HG03039 (cell line): ENCODE data around the gene TXN2.
"Not testable (repeated sequence)": the region's sequence is repeated elsewhere in the genome, so short reads cannot be mapped to it uniquely, and the experiment has no call there.

Experiments
- ATAC-seq: cut with Tn5 transposase; IDR thresholded peaks from one replicate; pipeline ENCODE4 v1.9.1; 2021; ENCODE audit warnings: mild to moderate bottlenecking, moderate library complexity; ENCODE audit not compliant: unreplicated experiment

TXN2 gene

DNA sequence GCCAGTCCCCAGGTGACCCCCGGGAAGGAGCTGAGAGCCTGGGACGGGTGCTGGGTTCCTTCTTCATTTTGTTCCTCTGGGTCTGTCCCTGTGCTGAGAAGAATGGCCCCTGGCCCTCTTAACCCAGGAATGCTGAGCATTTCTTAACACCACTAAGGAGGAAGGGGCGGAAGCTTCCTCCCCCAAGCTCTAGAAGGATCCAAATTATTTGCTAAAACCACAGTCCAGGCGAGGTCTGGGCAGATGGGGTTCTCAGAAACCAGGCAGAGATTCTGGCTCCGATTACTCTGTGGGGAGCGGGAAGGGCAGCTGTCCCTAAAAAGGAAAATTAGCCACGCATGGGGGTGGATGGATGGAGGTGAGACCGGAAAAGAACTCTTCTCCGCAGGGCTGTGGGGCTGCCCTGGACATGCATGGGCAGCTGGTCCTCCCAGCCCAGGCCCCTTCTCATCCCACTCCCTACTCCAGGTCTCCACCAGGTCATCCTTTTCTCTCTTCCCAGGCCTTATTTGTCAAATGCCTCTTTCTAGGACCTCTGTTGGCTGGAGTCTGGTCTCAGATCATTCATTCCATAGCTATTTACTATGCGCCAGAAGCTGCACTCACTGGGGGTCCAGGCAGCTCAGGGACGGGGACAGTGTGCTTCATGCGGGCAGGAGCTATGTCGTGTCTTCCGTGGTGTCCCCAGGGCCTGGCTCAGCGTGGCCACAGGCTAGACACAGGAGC lies 48.7 kb downstream of the TXN2 start:
- no peak for ATAC-seq

DNA sequence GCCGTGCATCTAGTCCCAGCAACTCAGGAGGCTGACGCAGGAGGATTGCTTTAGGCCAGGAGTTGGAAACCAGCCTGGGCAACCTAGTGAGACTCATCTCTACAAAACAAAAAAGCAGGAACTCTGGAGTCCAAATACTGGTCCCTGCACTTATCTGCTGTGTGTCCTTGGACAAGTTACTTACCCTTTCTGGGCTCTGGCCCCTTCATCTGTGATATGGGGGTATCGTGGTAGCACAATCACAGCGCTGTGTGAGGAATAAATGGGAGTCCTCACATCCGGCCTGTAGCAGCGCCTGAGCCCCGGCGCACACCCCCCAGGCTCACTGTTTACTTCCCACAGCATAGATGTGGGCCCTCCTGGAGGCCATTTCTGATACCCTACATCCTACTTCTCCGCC lies 49.5 kb downstream of the TXN2 start:
- ATAC-seq: no peak

DNA sequence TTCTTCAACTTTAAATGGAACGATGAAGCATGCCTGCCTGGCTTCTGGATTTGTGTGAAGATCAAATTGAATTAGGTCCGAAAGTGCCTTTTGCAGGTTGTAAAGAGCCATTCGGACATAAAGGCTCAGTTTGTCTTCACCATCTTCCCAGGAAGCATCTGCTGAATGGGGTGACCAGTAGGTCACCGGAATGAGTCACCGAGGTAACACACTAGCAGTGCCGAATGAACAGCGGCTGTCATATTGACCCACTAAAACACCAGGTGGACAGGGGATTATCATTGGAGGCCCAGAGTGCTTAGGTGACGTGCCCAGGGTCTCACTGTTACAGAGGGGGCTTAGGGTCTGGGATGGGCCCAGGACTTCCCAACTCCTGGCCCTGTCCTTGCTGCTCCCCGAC lies 50.6 kb downstream of the TXN2 start:
- ATAC-seq: no peak

DNA sequence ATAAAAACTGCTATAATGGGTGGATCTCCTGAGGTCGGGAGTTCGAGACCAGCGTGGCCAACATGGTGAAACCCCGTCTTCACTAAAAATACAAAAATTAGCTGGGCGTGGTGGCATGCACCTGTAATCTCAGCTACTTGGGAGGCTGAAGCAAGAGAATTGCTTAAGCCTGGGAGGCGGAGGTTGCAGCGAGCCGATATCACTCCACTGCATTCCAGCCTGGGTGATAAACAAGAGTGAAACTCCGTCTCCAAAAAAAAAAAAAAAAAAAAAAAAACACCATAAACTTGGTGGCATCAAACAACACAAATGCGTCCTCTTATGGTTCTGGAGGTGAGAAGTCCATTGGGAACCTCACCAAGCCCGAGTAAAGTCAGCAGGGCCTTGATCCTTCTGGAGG lies 53.5 kb downstream of the TXN2 start:
- not testable (repeated sequence) for ATAC-seq

DNA sequence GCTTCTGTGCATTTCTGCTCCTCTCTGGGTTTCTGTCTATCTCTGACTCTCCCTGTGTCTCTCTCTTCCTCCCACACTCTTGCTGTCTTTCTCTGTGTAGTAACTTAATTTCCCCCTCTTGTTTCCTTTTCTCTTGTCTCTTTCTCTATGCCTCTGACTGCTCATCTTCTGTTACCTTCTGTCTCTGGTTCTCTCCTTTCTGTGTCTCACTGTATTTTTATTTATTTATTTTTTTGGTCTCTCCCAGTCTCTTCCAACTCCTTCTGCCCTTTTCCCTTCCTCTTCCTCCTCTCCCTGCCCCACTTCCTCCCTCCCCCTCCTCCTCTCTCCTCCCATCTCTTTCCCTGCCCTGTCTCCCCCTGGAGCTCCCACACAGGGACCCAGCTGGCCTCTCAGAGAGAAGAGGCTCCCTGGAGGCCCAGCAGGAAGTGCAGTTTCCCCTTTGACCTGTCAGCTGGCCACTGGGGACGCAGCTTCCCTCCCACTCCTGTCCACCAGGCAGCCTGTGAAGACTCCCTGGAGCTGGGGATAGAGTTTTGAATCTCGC lies 55.4 kb downstream of the TXN2 start:
- ATAC-seq: no peak

DNA sequence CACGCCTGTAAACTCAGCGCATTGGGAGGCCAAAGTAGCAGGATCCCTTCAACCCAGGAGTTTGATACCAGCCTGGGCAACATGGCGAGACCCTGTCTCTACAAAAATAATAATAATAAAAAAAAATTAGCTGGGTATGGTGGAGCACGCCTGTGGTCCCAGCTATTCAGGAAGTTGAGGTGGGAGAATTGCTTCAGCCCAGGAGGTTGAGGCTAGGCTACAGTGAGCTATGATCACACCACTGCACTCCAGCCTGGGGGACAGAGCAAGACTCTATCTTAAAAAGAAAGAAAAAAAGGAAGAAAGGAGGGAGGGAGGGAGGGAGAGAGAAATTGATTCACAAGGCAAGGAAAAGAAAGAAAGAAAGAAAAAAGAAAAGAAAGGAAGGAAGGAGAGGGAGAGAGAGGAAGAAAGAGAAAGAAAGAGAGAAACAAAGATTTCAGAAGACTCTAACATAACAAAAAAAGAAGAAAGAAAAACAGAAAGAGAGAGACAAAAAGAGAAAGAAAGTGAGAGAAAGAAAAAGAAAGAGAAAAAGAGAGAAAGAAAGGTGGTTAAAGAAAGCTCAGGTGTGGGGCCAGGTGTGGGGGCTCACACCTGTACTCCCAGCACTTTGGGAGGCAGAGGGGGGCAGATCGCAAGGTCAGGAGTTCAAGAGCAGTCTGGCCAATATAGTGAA lies 56.4 kb downstream of the TXN2 start:
- ATAC-seq: no peak

DNA sequence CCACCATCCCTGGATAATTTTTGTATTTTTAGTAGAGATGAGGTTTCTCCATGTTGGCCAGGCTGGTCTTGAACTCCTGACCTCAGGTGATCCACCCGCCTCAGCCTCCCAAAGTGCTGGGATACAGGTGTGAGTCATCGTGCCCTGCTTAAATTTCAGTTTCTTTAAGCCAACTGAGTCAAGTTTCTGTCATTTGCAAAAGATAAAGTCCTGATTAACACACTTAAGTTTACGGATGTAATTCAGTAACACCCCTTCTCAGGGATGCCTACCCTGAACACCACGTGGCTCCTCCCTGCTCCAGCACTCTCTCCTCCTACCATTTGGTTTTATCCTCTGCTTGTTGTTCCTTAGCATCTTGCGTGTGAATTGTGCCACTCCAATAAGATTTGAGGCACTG lies 57.0 kb downstream of the TXN2 start:
- not testable (repeated sequence) for ATAC-seq

DNA sequence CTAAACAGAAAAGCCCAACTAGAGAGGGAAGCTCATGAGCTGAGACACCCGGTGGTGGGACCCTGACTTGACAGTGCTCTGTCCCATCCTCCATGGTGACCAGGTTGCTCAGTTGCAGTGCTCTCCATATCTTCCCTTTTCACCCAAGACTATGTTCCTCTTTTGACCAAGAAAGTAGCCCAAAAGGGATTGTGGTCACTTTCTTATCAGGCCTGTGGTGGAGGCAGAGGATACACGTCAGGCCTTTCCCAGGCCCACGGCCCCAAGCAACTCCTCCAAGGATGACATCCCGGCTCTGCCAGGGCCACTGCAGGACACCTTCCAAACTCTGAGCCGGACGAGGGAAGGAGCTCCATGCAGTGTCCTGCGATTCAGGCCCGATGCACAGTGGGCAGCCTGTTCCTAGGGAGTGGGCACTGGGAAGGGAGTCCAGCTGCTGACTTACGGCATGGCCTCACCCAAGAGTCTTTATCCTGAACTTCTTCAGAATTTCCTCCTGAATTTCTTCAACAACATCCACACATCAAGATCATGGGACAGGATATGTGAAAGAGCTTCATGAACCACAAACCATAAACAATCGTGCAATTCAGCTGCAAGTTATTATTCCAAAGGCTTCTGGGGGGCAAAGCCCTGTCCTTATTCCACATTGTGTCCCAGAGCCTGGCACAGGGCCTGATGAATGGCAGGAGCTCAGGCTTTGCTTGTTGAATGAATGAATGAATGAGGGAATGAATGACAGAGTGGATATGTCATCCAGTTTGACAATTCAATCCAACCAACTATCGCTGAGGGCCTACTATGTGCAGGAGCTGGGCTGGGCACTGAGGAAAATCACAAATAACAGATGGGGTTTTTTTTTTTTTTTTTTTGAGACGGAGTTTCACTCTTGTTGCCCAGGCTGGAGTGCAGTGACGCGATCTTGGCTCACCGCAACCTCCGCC lies 57.7 kb downstream of the TXN2 start:
- no peak for ATAC-seq

DNA sequence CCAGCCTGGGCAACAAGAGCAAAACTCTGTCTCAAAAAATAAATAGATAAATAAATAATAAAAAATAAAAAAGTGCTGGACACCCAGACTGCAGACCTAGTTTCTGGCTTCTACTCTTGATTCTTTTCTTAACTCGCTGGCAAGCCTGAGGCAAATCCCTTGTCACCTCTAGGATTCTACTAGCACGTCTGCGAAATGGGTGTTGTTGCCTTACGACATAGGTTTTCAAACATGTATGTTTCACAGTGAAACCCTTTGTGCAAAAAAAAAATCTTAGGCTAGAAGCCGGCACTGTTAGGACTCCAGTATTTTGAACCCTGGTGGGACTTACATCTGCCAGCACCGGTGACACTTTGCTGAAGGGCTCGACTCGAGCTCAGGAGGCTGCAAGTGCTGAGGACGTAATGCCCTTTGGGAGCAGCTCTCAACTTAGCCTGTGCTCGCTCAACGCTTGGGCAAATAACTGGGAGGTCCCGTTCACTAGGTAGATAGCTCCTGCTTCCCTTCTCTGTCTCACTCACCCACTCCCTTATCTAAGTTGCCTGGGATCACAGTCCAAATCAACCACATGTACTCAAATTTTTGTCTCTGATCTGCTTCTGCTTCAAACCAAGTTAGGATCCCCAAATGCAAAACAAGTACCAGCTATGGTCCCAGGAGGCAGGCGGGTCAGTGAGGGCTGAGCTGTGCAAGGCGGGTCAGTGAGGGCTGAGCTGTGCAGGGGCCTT lies 59.0 kb downstream of the TXN2 start:
- no peak for ATAC-seq

DNA sequence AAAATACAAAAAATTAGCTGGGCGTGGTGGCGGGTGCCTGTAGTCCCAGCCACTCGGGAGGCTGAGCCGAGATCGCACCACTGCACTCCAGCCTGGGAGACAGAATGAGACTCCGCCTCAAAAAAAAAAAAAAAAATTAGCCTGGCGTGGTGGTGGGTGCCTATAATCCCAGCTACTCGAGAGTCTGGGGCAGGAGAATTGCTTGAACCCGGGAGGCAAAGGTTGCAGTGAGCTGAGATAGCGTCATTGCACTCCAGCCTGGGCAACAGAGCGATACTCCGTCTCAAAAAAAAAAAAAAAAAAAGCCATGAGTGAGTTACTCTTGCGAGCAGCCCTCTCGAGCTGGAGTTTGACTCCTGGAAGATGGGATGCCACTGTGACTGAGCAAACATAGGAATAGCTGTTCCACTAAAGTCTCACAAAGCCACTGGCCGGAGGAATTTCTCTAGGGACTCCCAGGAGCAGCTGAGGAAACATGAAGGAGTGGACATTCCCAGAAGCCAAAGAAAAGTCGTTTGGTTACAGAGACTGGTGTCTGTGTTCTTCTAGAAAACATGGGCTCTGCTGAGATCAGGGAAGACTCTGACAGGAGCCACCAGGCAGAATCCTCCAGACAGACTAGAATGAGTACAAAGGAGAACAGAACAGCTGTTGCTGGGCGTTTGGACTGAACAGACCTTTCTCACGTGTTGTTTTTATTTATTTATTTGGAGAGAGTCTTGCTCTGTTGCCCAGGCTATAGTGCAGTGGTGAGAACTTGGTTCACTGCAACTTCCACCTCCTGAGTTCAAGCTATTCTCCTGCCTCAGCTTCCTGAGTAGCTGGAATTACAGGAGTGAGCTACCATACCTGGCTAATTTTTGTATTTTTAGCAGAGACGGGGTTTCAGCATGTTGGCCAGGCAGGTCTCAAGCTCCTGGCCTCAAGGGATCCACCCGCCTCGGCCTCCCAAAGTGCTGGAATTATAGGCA lies 61.2 kb downstream of the TXN2 start:
- ATAC-seq: no peak

DNA sequence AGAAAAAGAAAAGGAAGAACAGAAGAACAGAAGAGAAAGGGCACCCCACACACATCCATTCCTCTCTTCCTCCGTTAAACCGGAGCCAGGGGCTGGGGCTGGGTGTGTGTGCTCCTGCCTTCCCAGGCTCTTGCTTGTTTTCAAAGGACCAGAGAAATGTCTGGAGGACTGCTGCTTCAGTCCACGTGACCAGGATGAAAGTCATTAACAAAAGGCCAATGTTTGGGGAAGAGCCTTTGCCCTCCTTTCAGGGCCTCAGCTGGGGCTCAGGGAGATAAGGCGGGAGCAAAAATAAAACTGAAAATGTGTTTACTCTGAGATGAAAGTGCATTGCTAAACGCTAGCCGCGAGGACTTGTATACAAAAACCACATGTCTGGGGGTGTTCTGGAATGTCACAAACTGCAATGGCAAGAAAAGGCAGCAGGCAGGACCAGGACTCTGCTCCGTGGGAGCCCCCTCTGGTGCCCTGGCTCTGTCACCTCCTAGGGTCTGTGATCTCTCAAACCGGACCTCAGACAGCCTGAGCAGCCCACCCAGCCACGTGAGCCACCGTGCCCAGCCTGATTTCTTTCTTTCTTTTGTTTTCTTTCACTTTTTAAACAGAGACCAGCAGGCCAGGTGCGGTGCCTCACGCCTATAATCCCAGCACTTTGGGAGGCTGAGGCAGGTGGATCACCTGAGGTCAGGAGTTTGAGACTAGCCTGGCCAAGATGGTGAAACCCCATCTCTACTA lies 62.1 kb downstream of the TXN2 start:
- no peak for ATAC-seq

DNA sequence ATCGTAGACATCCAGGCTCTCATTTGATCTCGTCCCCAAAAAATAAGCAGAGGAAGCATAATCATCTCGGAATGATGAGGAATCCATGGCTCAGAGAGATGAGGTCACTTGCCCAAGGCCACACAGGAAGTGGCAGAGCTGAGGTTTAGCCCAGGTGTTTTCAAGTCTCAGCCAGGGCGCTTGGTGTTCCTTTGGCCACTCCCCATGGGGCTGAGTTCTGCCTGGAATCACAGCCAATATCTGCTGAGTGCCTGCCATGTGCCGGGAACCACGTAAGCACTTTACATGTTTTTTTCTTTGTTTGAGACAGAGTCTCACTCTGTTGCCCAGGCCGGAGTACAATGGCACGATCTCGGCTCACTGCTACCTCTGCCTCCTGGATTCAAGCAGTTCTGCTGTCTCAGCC lies 64.2 kb downstream of the TXN2 start:
- no peak for ATAC-seq
